Mesendoderm (in vitro differentiated cells): Measurements from ENCODE around the gene CHD9.

Experiments used
- DNase-seq: peaks from one replicate; pipeline ENCODE4 v3.0.0; 2013
- H2AK5ac ChIP-seq: 2 replicates; pipeline ENCODE4 v1.6.1; 2013; ENCODE audit warnings: low read length, inconsistent platforms
- H2BK120ac ChIP-seq: 2 replicates; pipeline ENCODE4 v1.6.1; 2013; ENCODE audit warnings: low read depth, mild to moderate bottlenecking, low read length, moderate library complexity, mixed read lengths
- H2BK15ac ChIP-seq: replicated peaks from 2 replicates; pipeline ENCODE4 v1.6.1; 2013; ENCODE audit warnings: low read depth, mild to moderate bottlenecking, moderate library complexity
- H2BK5ac ChIP-seq: 2 replicates; pipeline ENCODE4 v1.6.1; 2013; ENCODE audit warnings: low read length, inconsistent platforms
- H3K18ac ChIP-seq: 2 replicates; pipeline ENCODE4 v1.6.1; 2013; ENCODE audit warnings: mild to moderate bottlenecking, low read length, mixed read lengths
- H3K23ac ChIP-seq: one replicate; pipeline ENCODE4 v1.6.1; 2013; ENCODE audit warnings: low read length
- H3K27ac ChIP-seq: 2 replicates; pipeline ENCODE4 v1.5.1; 2013; ENCODE audit warnings: low read depth, mild to moderate bottlenecking, inconsistent platforms, low read length, moderate library complexity
- H3K27me3 ChIP-seq: 2 replicates; pipeline ENCODE4 v1.6.1; 2013; ENCODE audit warnings: low read length, control low read depth, mild to moderate bottlenecking, inconsistent platforms; ENCODE audit not compliant: insufficient read depth, poor library complexity
- H3K36me3 ChIP-seq: 2 replicates; pipeline ENCODE4 v1.6.1; 2013; ENCODE audit warnings: low read length, inconsistent platforms; ENCODE audit not compliant: control insufficient read depth, insufficient read depth
- H3K4ac ChIP-seq: one replicate; pipeline ENCODE4 v1.6.1; 2013; ENCODE audit warnings: low read depth, mild to moderate bottlenecking, low read length, moderate library complexity
- H3K4me1 ChIP-seq: 2 replicates; pipeline ENCODE4 v1.6.1; 2013; ENCODE audit warnings: low read depth, low read length, inconsistent platforms; ENCODE audit not compliant: control insufficient read depth
- H3K4me2 ChIP-seq: 2 replicates; pipeline ENCODE4 v1.6.1; 2013; ENCODE audit warnings: low read length
- H3K4me3 ChIP-seq: 2 replicates; pipeline ENCODE4 v1.5.1; 2013; ENCODE audit warnings: mild to moderate bottlenecking, low read length
- H3K56ac ChIP-seq: one replicate; pipeline ENCODE4 v1.6.1; 2013; ENCODE audit warnings: low read length
- H3K79me1 ChIP-seq: 2 replicates; pipeline ENCODE4 v1.6.1; 2013; ENCODE audit warnings: low read length, inconsistent platforms
- H3K79me2 ChIP-seq: 2 replicates; pipeline ENCODE4 v1.6.1; 2013; ENCODE audit warnings: mild to moderate bottlenecking, low read length; ENCODE audit not compliant: control insufficient read depth, insufficient read depth
- H3K9ac ChIP-seq: 2 replicates; pipeline ENCODE4 v1.6.1; 2013; ENCODE audit warnings: low read length, inconsistent platforms
- H4K5ac ChIP-seq: one replicate; pipeline ENCODE4 v1.6.1; 2013; ENCODE audit warnings: low read length
- H4K8ac ChIP-seq: one replicate; pipeline ENCODE4 v1.6.1; 2013; ENCODE audit warnings: low read depth, mild to moderate bottlenecking, control low read depth, low read length, moderate library complexity
- WGBS: extraction: QIAGEN DNeasy Blood & Tissue Kit; methylation state at CpG from one replicate; pipeline ENCODE4 v1.1.7; 2013; ENCODE audit warnings: low lambda C conversion rate, missing lambda C conversion rate; ENCODE audit not compliant: insufficient coverage; ENCODE audit errors: extremely low coverage; 5-methylcytosine and 5-hydroxymethylcytosine counted together

CHD9 gene

DNA sequence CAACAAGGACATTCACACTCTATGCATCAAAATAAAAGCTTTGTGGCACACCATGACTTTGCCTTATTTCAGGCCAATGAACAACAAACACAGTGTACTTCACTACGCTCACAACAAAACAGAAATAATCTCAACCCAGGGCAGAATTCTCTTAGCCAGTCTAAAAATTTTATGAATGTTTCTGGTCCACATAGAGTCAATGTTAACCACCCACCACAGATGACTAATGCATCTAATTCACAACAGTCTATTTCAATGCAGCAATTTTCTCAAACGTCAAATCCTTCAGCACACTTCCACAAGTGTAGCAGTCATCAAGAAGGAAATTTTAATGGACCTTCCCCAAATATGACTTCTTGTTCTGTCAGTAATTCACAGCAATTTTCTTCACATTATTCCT lies 101.7 kb downstream of the CHD9 start:
- peaks cover 2% of the 10 kb centered on the region for H3K79me1 ChIP-seq
- H3K4me2 ChIP-seq = no peak overlapping the region
- H3K4ac ChIP-seq = no peak overlapping the region
- H3K4me1 ChIP-seq = no peaks in the 10 kb centered on the region
- DNase-seq = no peak
- no peak overlapping the region for H3K56ac ChIP-seq
- H4K5ac ChIP-seq = no peak overlapping the region
- H2BK120ac ChIP-seq = no peak overlapping the region
- no peaks in the 10 kb centered on the region for H3K79me2 ChIP-seq
- H3K27me3 ChIP-seq = no peaks in the 10 kb centered on the region
- no peak overlapping the region for H3K4me3 ChIP-seq
- H2BK5ac ChIP-seq = no peak overlapping the region
- H3K23ac ChIP-seq = no peak overlapping the region
- no peak overlapping the region for H2AK5ac ChIP-seq
- no CpG with 5 or more reads among the region's 2 CpGs for WGBS
- no peak overlapping the region for H4K8ac ChIP-seq
- H3K27ac ChIP-seq = no peak overlapping the region
- no peak overlapping the region for H2BK15ac ChIP-seq
- no peak overlapping the region for H3K18ac ChIP-seq
- H3K36me3 ChIP-seq = no peaks in the 10 kb centered on the region
- no peak overlapping the region for H3K9ac ChIP-seq

DNA sequence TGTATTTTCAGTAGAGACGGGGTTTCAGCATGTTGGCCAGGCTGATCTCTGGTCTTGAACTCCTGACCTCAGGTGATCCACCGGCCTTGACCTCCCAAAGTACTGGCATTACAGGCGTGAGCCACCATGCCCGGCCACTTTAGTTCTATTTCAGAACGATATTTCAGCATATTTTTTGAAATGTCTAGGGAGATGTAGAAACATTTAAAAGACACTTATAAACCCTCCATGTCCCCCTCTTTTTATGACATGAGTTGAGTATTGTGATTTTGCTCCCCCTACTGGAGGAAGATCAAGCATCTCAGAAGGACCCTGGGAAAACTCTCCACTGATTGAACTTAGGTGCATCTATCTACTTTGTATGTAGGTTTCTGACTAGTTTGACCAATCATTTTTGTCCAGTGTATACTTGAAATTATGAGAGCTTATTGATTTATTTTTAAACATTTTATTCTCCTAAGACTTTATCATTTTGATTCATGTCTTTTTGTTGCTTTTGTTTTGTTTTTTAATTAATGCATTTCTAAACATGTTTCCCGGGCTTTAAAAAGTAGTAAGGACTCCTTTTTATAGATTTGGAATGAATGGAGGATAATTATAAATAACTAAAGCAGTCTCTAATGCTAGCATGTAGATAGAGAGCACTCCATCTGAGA lies 105.1 kb downstream of the CHD9 start:
- Histone ChIP-seq H3K79me2 (no peaks in the 10 kb centered on the region), H2BK120ac (no peak overlapping the region), H3K79me1 (no peaks in the 10 kb centered on the region), H3K18ac (no peak overlapping the region), H4K5ac (no peak overlapping the region), H3K23ac (no peak overlapping the region), H3K9ac (no peak overlapping the region), H2BK5ac (no peak overlapping the region), H3K4me3 (no peak overlapping the region), H3K27me3 (no peaks in the 10 kb centered on the region), H2BK15ac (no peak overlapping the region), H3K56ac (no peak overlapping the region), H2AK5ac (no peak overlapping the region), H3K4me2 (no peak overlapping the region), H3K27ac (no peak overlapping the region), H3K36me3 (no peaks in the 10 kb centered on the region), H3K4me1 (no peaks in the 10 kb centered on the region), H4K8ac (no peak overlapping the region), H3K4ac (no peak overlapping the region)
- no CpG with 5 or more reads among the region's 6 CpGs for WGBS
- peak; percentile 68 for DNase-seq

DNA sequence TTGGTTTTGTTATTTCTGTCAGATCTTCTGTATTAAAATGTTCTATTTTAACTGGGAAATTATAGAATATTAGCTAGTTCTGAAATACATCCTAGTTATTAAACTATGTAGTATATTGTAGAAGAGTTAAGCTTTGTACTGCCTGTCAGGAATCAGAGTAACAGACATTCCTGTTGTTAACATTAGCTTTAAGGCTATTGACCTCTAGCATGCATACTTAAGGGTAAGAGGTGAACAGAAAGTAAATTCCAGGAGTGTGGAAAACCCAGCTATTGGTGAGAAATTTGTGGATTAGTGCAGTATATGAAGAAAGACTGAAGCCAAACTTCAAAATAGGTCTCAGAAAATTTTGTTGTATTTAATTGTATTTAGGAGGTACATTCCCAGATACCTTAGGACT lies 111.3 kb downstream of the CHD9 start:
- H3K4me2 ChIP-seq = no peak overlapping the region
- H3K4me3 ChIP-seq = no peak overlapping the region
- no peaks in the 10 kb centered on the region for H3K79me2 ChIP-seq
- no peak overlapping the region for H3K4ac ChIP-seq
- no peak overlapping the region for H3K27ac ChIP-seq
- H2BK120ac ChIP-seq = no peak overlapping the region
- no peak overlapping the region for H3K9ac ChIP-seq
- H3K4me1 ChIP-seq = no peaks in the 10 kb centered on the region
- H4K8ac ChIP-seq = no peak overlapping the region
- H3K36me3 ChIP-seq = no peaks in the 10 kb centered on the region
- DNase-seq = no peak
- H2AK5ac ChIP-seq = no peak overlapping the region
- no peak overlapping the region for H3K23ac ChIP-seq
- H2BK15ac ChIP-seq = no peak overlapping the region
- no peaks in the 10 kb centered on the region for H3K79me1 ChIP-seq
- no peak overlapping the region for H3K18ac ChIP-seq
- H3K56ac ChIP-seq = no peak overlapping the region
- no peaks in the 10 kb centered on the region for H3K27me3 ChIP-seq
- no peak overlapping the region for H2BK5ac ChIP-seq
- no peak overlapping the region for H4K5ac ChIP-seq

DNA sequence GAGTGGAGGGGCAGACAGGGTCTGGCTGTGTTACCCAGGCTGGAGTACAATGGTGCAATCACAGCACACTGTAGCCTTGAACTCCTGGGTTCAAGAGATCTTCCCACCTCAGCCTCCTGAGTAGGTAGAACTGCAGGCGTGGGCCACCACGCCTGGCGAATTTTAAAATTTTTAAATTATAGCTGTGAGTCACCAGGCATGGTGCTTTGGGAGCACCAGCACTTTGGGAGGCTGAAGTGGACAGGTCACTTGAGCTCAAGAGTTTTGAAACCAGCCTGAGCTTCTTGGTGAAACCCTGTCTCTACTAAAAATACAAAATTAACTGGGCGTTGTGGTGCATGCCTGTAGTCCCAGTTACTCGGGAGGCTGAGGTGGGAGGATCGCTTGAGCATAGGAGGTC lies 114.0 kb downstream of the CHD9 start:
- WGBS = no CpG with 5 or more reads among the region's 6 CpGs
- no peak overlapping the region for H3K4ac ChIP-seq
- no peaks in the 10 kb centered on the region for H3K79me2 ChIP-seq
- H3K23ac ChIP-seq = no peak overlapping the region
- no peak overlapping the region for H3K9ac ChIP-seq
- no peaks in the 10 kb centered on the region for H3K27me3 ChIP-seq
- no peak overlapping the region for H2BK120ac ChIP-seq
- no peak overlapping the region for H3K4me2 ChIP-seq
- H2AK5ac ChIP-seq = no peak overlapping the region
- H4K8ac ChIP-seq = no peak overlapping the region
- H2BK15ac ChIP-seq = no peak overlapping the region
- no peaks in the 10 kb centered on the region for H3K4me1 ChIP-seq
- no peak overlapping the region for H3K27ac ChIP-seq
- H3K4me3 ChIP-seq = no peak overlapping the region
- H3K56ac ChIP-seq = no peak overlapping the region
- no peaks in the 10 kb centered on the region for H3K79me1 ChIP-seq
- no peak for DNase-seq
- H4K5ac ChIP-seq = no peak overlapping the region
- no peaks in the 10 kb centered on the region for H3K36me3 ChIP-seq
- H3K18ac ChIP-seq = no peak overlapping the region
- no peak overlapping the region for H2BK5ac ChIP-seq

DNA sequence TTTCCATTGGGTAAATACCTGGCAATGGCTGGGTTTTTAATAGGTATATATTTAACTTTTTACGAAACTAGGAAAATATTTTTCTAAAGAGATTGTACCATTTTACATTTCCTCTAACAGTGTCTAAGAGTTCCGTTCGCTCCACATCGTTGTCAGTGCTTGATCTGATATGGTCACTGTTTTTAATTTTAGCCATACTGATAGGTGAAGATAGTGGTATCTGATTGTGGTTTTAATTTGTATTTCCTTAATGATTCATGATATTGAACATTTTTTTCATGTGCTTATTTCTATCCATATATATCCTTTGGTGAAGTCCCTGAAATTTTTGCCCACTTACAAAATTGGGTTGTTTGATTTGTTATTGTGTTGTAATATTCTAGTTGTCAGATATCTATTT lies 117.7 kb downstream of the CHD9 start:
- no peak overlapping the region for H3K4ac ChIP-seq
- no peaks in the 10 kb centered on the region for H3K79me2 ChIP-seq
- no peaks in the 10 kb centered on the region for H3K4me1 ChIP-seq
- H4K8ac ChIP-seq = no peak overlapping the region
- no peak overlapping the region for H3K56ac ChIP-seq
- no peak overlapping the region for H2AK5ac ChIP-seq
- no peak overlapping the region for H3K4me2 ChIP-seq
- H3K27ac ChIP-seq = no peak overlapping the region
- H3K23ac ChIP-seq = no peak overlapping the region
- WGBS = no CpG with 5 or more reads among the region's 4 CpGs
- no peak overlapping the region for H3K18ac ChIP-seq
- no peak overlapping the region for H2BK15ac ChIP-seq
- H3K27me3 ChIP-seq = no peaks in the 10 kb centered on the region
- H3K36me3 ChIP-seq = no peaks in the 10 kb centered on the region
- H3K9ac ChIP-seq = no peak overlapping the region
- no peak overlapping the region for H2BK5ac ChIP-seq
- H2BK120ac ChIP-seq = no peak overlapping the region
- no peak overlapping the region for H4K5ac ChIP-seq
- no peak overlapping the region for H3K4me3 ChIP-seq
- no peaks in the 10 kb centered on the region for H3K79me1 ChIP-seq
- no peak for DNase-seq

DNA sequence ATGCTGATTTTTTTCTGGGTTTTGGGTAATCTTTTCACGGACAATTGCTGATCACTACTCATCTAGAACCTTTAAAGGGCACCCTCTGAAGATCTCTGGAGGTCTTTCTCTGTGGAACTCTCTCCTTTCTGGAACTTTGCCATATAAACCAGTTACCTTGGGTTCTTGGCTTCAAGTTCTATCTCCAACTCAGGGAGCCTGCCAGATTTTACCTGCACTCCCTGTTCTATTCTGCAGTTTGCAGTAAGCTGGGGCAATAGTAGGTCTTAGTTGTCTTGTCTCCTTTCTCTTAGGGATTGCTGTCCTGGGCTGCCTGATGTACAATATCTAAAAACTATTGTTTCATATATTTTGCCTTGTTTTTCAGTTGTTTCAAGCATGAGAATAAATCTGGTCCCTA lies 120.3 kb downstream of the CHD9 start:
- Histone ChIP-seq H3K79me1 (no peaks in the 10 kb centered on the region), H3K36me3 (no peaks in the 10 kb centered on the region), H3K9ac (no peak overlapping the region), H3K4me3 (no peak overlapping the region), H3K79me2 (no peaks in the 10 kb centered on the region), H2BK120ac (no peak overlapping the region), H4K5ac (no peak overlapping the region), H4K8ac (no peak overlapping the region), H3K27me3 (no peaks in the 10 kb centered on the region), H2BK5ac (no peak overlapping the region), H3K18ac (no peak overlapping the region), H3K23ac (no peak overlapping the region), H2AK5ac (no peak overlapping the region), H2BK15ac (no peak overlapping the region), H3K4ac (no peak overlapping the region), H3K27ac (no peak overlapping the region), H3K4me1 (no peaks in the 10 kb centered on the region), H3K56ac (no peak overlapping the region), H3K4me2 (no peak overlapping the region)
- DNase-seq = no peak
- WGBS = no CpG with 5 or more reads among the region's 1 CpG
